ENCODE results near the gene FCER1G.
"Not testable (repeated sequence)": the region's sequence is repeated elsewhere in the genome, so short reads cannot be mapped to it uniquely, and the experiment has no call there.

FCER1G gene

GRCh38 chr1:161209790-161210409, 5.2 kb upstream of the FCER1G start:
- peak; percentile 72 for DNase-seq

GRCh38 chr1:161214369-161214768, 726 bp upstream of the FCER1G start:
- no peak for DNase-seq

GRCh38 chr1:161216945-161217712, 2.0 kb downstream of the FCER1G start:
- DNase-seq, result no peak

- DNase-seq, result no peak
Observed at GRCh38 chr1:161217831-161218230, 2.7 kb downstream of the FCER1G start.

- DNase-seq, result no peak
Observed at GRCh38 chr1:161218301-161219077, 3.4 kb downstream of the FCER1G start.

GRCh38 chr1:161219078-161219892, 4.2 kb downstream of the FCER1G start:
- no peak for DNase-seq

GRCh38 chr1:161220002-161220401, 4.9 kb downstream of the FCER1G start:
- DNase-seq, result no peak

- no peak for DNase-seq
Observed at GRCh38 chr1:161222175-161223019, 7.3 kb downstream of the FCER1G start.

- DNase-seq, result no peak
Observed at GRCh38 chr1:161223805-161224694, 9.0 kb downstream of the FCER1G start.

- DNase-seq, result not testable (repeated sequence)
Observed at GRCh38 chr1:161224695-161225087, 9.6 kb downstream of the FCER1G start.

- DNase-seq, result no peak
Observed at GRCh38 chr1:161225178-161225533, 10.1 kb downstream of the FCER1G start.

- DNase-seq, result peak; percentile 95
Observed at GRCh38 chr1:161225534-161226319, 10.6 kb downstream of the FCER1G start, which contains the start of gene TOMM40L. Gene TOMM40L, plus strand, starts transcription at chr1:161226060. Its CDS starts 430 bp downstream, at chr1:161226490.

- no peak for DNase-seq
Observed at GRCh38 chr1:161226320-161226711, 11.2 kb downstream of the FCER1G start.

GRCh38 chr1:161226759-161227158, 11.7 kb downstream of the FCER1G start:
- DNase-seq, result peak; percentile 16

GRCh38 chr1:161227196-161227871, 12.2 kb downstream of the FCER1G start:
- peak; percentile 71 for DNase-seq

- DNase-seq, result no peak
Observed at GRCh38 chr1:161228032-161228431, 12.9 kb downstream of the FCER1G start.

- DNase-seq, result no peak
Observed at GRCh38 chr1:161229896-161230295, 14.8 kb downstream of the FCER1G start.

GRCh38 chr1:161230762-161231161, 15.7 kb downstream of the FCER1G start:
- DNase-seq, result no peak

- no peak for DNase-seq
Observed at GRCh38 chr1:161233102-161233501, 18.0 kb downstream of the FCER1G start.
